GM12878 (cell line): ENCODE data around the gene LYPLA2. TPM values are rescaled to one million over a fixed set of nuclear protein-coding genes. Genes with fewer than 3 reads are reported as not detected.
A peak's percentile ranks its signal among the peaks of the same experiment; 100 is the strongest.

Experiments used
- BACH1 ChIP-seq: fragments of 450-650 bp; IDR thresholded peaks from 2 replicates; pipeline ENCODE4 v1.6.1; 2017; ENCODE audit warnings: mild to moderate bottlenecking, borderline replicate concordance
- E4F1 ChIP-seq: fragments of 450-650 bp; IDR thresholded peaks from 2 replicates; pipeline ENCODE4 v1.6.1; 2018; ENCODE audit warnings: borderline replicate concordance, mild to moderate bottlenecking; ENCODE audit not compliant: partially characterized antibody
- IRF4 ChIP-seq: IDR thresholded peaks from 2 replicates; pipeline ENCODE4 v1.6.1; 2011; ENCODE audit warnings: low read depth, low read length
- MEF2A ChIP-seq: IDR thresholded peaks from 2 replicates; pipeline ENCODE4 v1.6.1; 2011; ENCODE audit warnings: low read depth, mild to moderate bottlenecking, low read length, moderate library complexity; ENCODE audit not compliant: insufficient read depth
- SMARCA5 ChIP-seq: fragments of 450-650 bp; IDR thresholded peaks from 2 replicates; pipeline ENCODE4 v1.6.1; 2017; ENCODE audit warnings: mild to moderate bottlenecking
- YY1 ChIP-seq: IDR thresholded peaks from 2 replicates; pipeline ENCODE4 v1.6.1; 2011; ENCODE audit warnings: low read depth, mild to moderate bottlenecking, low read length
- ZNF687 ChIP-seq: fragments of 450-650 bp; IDR thresholded peaks from 2 replicates; pipeline ENCODE4 v1.6.1; 2017; ENCODE audit warnings: mild to moderate bottlenecking, moderate library complexity
- ZSCAN29 ChIP-seq: fragments of 450-650 bp; IDR thresholded peaks from 2 replicates; pipeline ENCODE4 v1.6.1; 2017; ENCODE audit warnings: mild to moderate bottlenecking, moderate library complexity
- ZZZ3 ChIP-seq: IDR thresholded peaks from 2 replicates; pipeline ENCODE4 v1.6.1; 2011; ENCODE audit warnings: low read depth; ENCODE audit not compliant: control insufficient read depth, insufficient read length
- polyA plus RNA-seq, 11 experiments: library from polyadenylated mRNA; depleted of rRNA in 4 of 11; unstranded in 6 of 11; stranded (reverse) in 5 of 11; fragments of >200 nt; fragmentation: Nextera tagmentation in 4 of 11; fragmentation: Illumina TruSeq in 1 of 11; extraction: Ambion mirVana in 4 of 11; extraction: Trizol in 1 of 11; gene quantifications; 1 replicate in 1 of 11; 2 replicates in 10 of 11; pipeline versions ENCODE4 v1.2.1 to v1.2.3, GENCODE V29; 2011 to 2016; ENCODE audit warnings: inconsistent platforms in 2 of 11, missing spikeins in 2 of 11, low read depth in 1 of 11
- total RNA-seq, 4 experiments: library from RNA; depleted of rRNA in 3 of 4; stranded (reverse); fragments of >200 nt in 3 of 4; fragmentation: Illumina TruSeq in 1 of 4; extraction: Trizol in 1 of 4; gene quantifications; 2 replicates each; pipeline versions ENCODE4 v1.2.1 to v1.2.3, GENCODE V29; 2013 to 2021

LYPLA2 gene
- total and polyA plus RNA-seq, 10 of the 15 experiments (the other 5 are each of a cell fraction or from before 2014, with no cell fraction given) = 2.7 to 129 (median 62.3) TPM

- TF ChIP-seq YY1 = peak; percentile 55; the same call in 1 of the 2 replicates
- no peak for TF ChIP-seq E4F1
- 0 out of 2 replicates have a peak, but pooled peaks have one; percentile 52 for TF ChIP-seq ZNF687
- TF ChIP-seq ZSCAN29 = no peak
- no peak for TF ChIP-seq MEF2A
- no peak for TF ChIP-seq ZZZ3
- 0 out of 2 replicates have a peak, but pooled peaks have one; percentile 11 for TF ChIP-seq IRF4
- peak; percentile 54; the same call in 1 of the 2 replicates for TF ChIP-seq BACH1
- peak; percentile 91 for TF ChIP-seq SMARCA5
These were observed 18.8 kb downstream of the LYPLA2 start (continued) for GRCh38 chr1:23809751-23810171.
